HEK293 (cell line): ENCODE results near the gene SLC35C1.

Experiments used
- CTCF ChIA-PET: fragments of 350-600 bp; formaldehyde crosslinking; extraction: SDS; loops from one replicate; lab custom pipeline; 2021; ENCODE audit warnings: antibody characterized with exemption; lab: Yijun Ruan, JAX
- POLR2A ChIA-PET: fragments of 300-600 bp; formaldehyde crosslinking; extraction: SDS; loops from one replicate; lab custom pipeline; 2020; ENCODE audit warnings: antibody characterized with exemption, inconsistent platforms; lab: Yijun Ruan, JAX
- H3K27ac ChIP-seq: fragments of 200-500 bp; sonication (Bioruptor generic); 2 replicates; pipeline ENCODE4 v1.5.1; 2014; ENCODE audit warnings: low read depth, low read length, control low read depth, inconsistent platforms; ENCODE audit errors: extremely low read depth
- H3K36me3 ChIP-seq, 2 experiments: fragments of 200-500 bp in 1 of 2; sonication (Bioruptor generic) in 1 of 2; 1 replicate in 1 of 2; 2 replicates in 1 of 2; pipeline ENCODE4 v1.5.1; 2014 to 2017; ENCODE audit warnings: inconsistent platforms in 2 of 2, low read length in 2 of 2; ENCODE audit not compliant: control insufficient read depth in 2 of 2, insufficient read depth in 1 of 2
- H3K4me1 ChIP-seq: fragments of 200-500 bp; sonication (Bioruptor generic); 2 replicates; pipeline ENCODE4 v1.5.1; 2014; ENCODE audit warnings: mild to moderate bottlenecking, low read length, inconsistent platforms; ENCODE audit not compliant: control insufficient read depth, insufficient read depth
- H3K4me3 ChIP-seq: 2 replicates; pipeline ENCODE4 v1.5.1; 2011; ENCODE audit warnings: low read depth, mild to moderate bottlenecking, control low read depth, low read length, moderate library complexity
- H3K9me3 ChIP-seq: fragments of 200-500 bp; sonication (Bioruptor generic); 2 replicates; pipeline ENCODE4 v1.5.1; 2014; ENCODE audit warnings: low read depth, low read length, inconsistent platforms; ENCODE audit not compliant: control insufficient read depth, insufficient read depth
- EGR2 ChIP-seq: fragments of 450-650 bp; formaldehyde crosslinking; IDR thresholded peaks from 2 replicates; pipeline ENCODE4 v1.5.1; 2016; ENCODE audit warnings: low read depth, missing biosample characterization, missing genetic modification characterization
- GLI4 ChIP-seq: fragments of 450-650 bp; formaldehyde crosslinking; IDR thresholded peaks from 2 replicates; pipeline ENCODE4 v1.5.1; 2016; ENCODE audit warnings: missing biosample characterization, missing genetic modification characterization
- PRDM10 ChIP-seq: fragments of 450-650 bp; formaldehyde crosslinking; IDR thresholded peaks from 2 replicates; pipeline ENCODE4 v1.5.1; 2016; ENCODE audit warnings: missing biosample characterization, missing genetic modification characterization
- SP3 ChIP-seq: fragments of 450-650 bp; formaldehyde crosslinking; IDR thresholded peaks from 2 replicates; pipeline ENCODE4 v1.5.1; 2016; ENCODE audit warnings: missing biosample characterization, missing genetic modification characterization
- ZBTB20 ChIP-seq: fragments of 450-650 bp; formaldehyde crosslinking; IDR thresholded peaks from 2 replicates; pipeline ENCODE4 v1.5.1; 2016; ENCODE audit warnings: missing biosample characterization, missing genetic modification characterization
- ZIC2 ChIP-seq: fragments of 450-650 bp; formaldehyde crosslinking; IDR thresholded peaks from 2 replicates; pipeline ENCODE4 v1.5.1; 2016; ENCODE audit warnings: missing biosample characterization, missing genetic modification characterization
- ZNF148 ChIP-seq: fragments of 450-650 bp; formaldehyde crosslinking; IDR thresholded peaks from 2 replicates; pipeline ENCODE4 v1.5.0; 2017; ENCODE audit warnings: missing biosample characterization, missing genetic modification characterization, borderline replicate concordance
- ZNF19 ChIP-seq: fragments of 450-650 bp; formaldehyde crosslinking; IDR thresholded peaks from 2 replicates; pipeline ENCODE4; 2016; ENCODE audit warnings: missing biosample characterization, missing genetic modification characterization, low read depth
- ZNF302 ChIP-seq: fragments of 450-650 bp; formaldehyde crosslinking; IDR thresholded peaks from 2 replicates; pipeline ENCODE4 v1.5.1; 2016; ENCODE audit warnings: missing biosample characterization, missing genetic modification characterization, low read depth
- ZNF529 ChIP-seq: fragments of 450-650 bp; formaldehyde crosslinking; IDR thresholded peaks from 2 replicates; pipeline ENCODE4 v1.5.1; 2017; ENCODE audit warnings: missing genetic modification characterization, missing biosample characterization; ENCODE audit not compliant: insufficient replicate concordance
- ZNF596 ChIP-seq: fragments of 450-650 bp; IDR thresholded peaks from 2 replicates; pipeline ENCODE4 v1.5.0; 2018; ENCODE audit warnings: missing biosample characterization, mild to moderate bottlenecking, missing genetic modification characterization, moderate library complexity
- ZNF76 ChIP-seq: fragments of 450-650 bp; formaldehyde crosslinking; IDR thresholded peaks from 2 replicates; pipeline ENCODE4; 2016; ENCODE audit warnings: low read depth, missing biosample characterization, missing genetic modification characterization, borderline replicate concordance
- ZNF830 ChIP-seq: fragments of 450-650 bp; IDR thresholded peaks from 2 replicates; pipeline ENCODE4 v1.5.0; 2018; ENCODE audit warnings: missing biosample characterization, missing genetic modification characterization, low read depth, mild to moderate bottlenecking, moderate library complexity

The SLC35C1 gene

GRCh38 chr11:45852712-45853101 lies 47.8 kb downstream of the SLC35C1 start (continued):
- TF ChIP-seq ZNF76 (tag by site-specific recombination) (no peak), ZBTB20 (tag by site-specific recombination) (no peak), GLI4 (tag by site-specific recombination) (no peak), ZNF148 (tag by site-specific recombination) (no peak)

- H3K9me3 ChIP-seq, result no peaks in the 10 kb centered on the region
- ChIA-PET POLR2A (no interaction called here), CTCF (interaction anchor here (1.0 to 1.1 kb wide), 2 partner anchors 11 to 19 kb away, joined by 3 to 6 read pairs; no protein-coding TSS in a partner anchor)
- H3K36me3 ChIP-seq, result peaks cover 0 to 19% of the 10 kb centered on the region in 2 experiments; a peak in 1 of 3 replicates
- H3K4me3 ChIP-seq, result no peak overlapping the region
- H3K27ac ChIP-seq, result no peak overlapping the region
- TF ChIP-seq ZNF830 (no peak), EGR2 (tag by site-specific recombination) (peak; percentile 29; the same call in 1 of the 2 replicates)
- H3K4me1 ChIP-seq, result no peaks in the 10 kb centered on the region
Observed at GRCh38 chr11:45853332-45854219, 48.6 kb downstream of the SLC35C1 start.

GRCh38 chr11:45855308-45855707 lies 50.4 kb downstream of the SLC35C1 start:
- ChIA-PET POLR2A (interaction anchor here (0.6 kb wide), 1 partner anchor 505 kb away, joined by 4 read pairs; no protein-coding TSS in a partner anchor), CTCF (interaction anchor here (0.6 to 2.2 kb wide), 4 partner anchors 13 to 84 kb away, joined by 3 to 6 read pairs (median 4); no protein-coding TSS in a partner anchor)
- Histone ChIP-seq H3K27ac (no peak overlapping the region), H3K4me1 (no peaks in the 10 kb centered on the region), H3K9me3 (no peaks in the 10 kb centered on the region), H3K4me3 (no peak overlapping the region), H3K36me3 (peaks cover 0 to 32% of the 10 kb centered on the region in 2 experiments; a peak in 1 of 3 replicates)
- TF ChIP-seq ZIC2 (tag by site-specific recombination) (peak; percentile 55), ZNF596 (tag by site-specific recombination) (no peak), ZNF529 (tag by site-specific recombination) (no peak), SP3 (no peak), PRDM10 (tag by site-specific recombination) (no peak), ZNF302 (no peak), ZNF19 (tag by site-specific recombination) (no peak)
